GM12892 (cell line): ENCODE measurements around the gene SPECC1.
"Not testable (repeated sequence)": the region's sequence is repeated elsewhere in the genome, so short reads cannot be mapped to it uniquely, and the experiment has no call there.

Source experiments
- DNase-seq: peaks from one replicate; pipeline ENCODE4 v3.0.0; 2011; ENCODE audit not compliant: insufficient read length
- FAIRE-seq: peaks from 2 replicates; lab custom pipeline; 2011; peaks lifted over from hg19 to GRCh38; lab: Jason Lieb, UNC
- POLR2A ChIP-seq: IDR thresholded peaks from 2 replicates; pipeline ENCODE4 v1.6.1; 2011; ENCODE audit warnings: low read depth, low read length, control low read depth
- POLR2AphosphoS5 ChIP-seq: IDR thresholded peaks from 2 replicates; pipeline ENCODE4 v1.6.1; 2011; ENCODE audit warnings: low read depth, low read length, control low read depth
- TAF1 ChIP-seq: IDR thresholded peaks from 2 replicates; pipeline ENCODE4 v1.6.1; 2011; ENCODE audit warnings: low read depth, mild to moderate bottlenecking, control low read depth, low read length, borderline replicate concordance

SPECC1 gene

DNA sequence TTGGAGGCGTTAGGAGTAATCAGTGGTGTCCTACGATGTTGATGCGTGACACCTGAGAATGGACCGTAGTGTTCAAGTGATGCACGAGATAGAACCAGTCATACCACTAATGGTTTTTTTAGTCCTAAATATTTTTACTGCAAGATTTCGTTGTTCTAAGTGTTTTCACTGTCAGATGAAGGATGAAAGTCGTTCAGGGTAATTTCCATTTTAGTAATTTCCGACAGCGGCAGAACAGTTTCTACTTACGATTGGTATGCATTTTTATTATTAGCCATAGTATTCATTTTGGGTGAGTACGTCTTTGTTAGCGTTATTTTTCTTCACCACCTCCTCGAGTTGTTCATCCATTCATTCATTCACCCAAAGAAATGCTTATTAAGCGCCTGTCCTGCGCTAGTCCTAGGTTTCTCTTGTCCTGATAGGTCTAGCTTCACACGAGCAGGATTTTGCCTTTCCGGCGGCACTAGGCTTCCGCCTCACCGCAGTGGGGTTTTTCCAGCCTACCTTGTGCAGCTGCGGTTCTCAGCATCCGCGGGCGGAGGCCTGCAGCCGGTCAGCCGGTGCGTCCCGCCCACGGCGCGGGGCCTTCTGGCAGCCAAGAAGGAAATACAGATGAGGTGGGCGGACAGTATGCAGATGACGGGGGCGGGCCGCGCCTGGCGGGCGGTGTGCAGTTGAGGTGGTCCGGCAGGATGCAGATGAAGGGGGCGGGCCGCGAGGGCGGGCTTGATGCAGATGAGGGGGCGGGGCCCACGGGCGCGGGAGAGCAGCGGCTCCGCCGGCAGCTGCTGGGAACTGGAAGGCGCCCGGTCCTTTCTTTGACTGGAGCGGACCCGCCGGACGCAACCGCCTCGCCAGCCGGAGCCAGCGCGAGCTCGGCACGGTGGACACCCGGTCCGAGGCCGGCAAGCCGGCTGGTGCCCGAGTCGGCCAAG, 146.4 kb downstream of the SPECC1 start:
- DNase-seq = peak; percentile 87
- TF ChIP-seq TAF1 (0 out of 2 replicates have a peak, but pooled peaks have one; percentile 28), POLR2AphosphoS5 (no peak), POLR2A (peak; percentile 65; the same call in 1 of the 2 replicates)
- peak; percentile 100 for FAIRE-seq

DNA sequence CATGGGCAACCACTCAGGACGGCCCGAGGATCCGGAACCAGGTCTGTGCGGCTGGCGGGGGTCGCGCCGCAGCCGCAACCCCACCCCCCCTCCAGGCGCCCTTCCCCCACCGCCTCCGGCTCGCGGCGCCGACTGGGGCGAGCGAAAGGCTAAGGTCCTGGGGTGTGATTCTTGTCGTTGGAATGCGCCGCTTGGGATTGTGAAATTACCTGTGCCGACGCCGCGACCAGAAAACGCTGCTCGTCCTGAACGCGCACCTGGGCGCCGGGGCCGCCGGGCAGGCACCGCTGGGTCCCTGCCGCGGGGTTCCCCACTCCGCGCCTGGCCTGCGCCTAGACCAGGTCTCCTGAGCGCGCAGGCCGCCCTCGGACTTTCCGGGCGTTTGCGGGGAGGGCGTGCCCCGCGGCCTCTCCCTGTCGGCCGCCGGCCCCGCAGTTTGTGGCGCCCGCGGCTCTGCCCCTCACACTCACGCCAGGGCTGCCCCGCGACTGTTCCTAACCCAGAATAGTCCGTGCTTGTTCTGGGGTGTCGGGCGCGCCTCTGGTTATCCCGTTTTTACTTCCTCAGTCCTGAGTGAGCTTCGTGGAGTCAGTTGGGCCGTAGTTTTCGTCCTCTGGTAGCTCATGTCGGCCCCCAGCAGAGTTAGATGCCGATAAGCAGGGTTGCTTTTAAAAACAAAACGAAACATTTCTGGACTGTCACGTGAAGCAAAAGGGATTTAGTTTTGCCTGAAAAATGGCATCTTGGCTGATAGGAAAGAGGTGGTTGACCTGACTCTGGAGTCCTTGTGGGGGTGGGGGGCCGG, 147.2 kb downstream of the SPECC1 start:
- TF ChIP-seq TAF1 (no peak), POLR2AphosphoS5 (no peak), POLR2A (0 out of 2 replicates have a peak, but pooled peaks have one; percentile 22)
- peak; percentile 42 for DNase-seq
- peak; percentile 5 for FAIRE-seq

DNA sequence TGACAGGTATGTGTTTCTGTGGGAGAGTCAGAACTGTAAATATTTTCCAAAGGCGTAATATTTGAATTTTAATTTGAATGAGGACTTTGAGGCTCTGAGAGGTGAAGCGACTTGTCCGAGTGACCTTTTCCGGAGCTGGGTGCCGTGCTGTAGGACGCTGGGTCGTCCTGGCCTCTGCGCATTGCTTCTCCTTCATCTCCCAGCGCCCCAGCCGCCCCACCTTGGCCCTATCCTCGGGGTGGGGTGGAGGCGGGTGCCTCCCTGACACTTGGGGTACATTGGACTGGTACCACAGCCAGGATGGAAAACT, 147.8 kb downstream of the SPECC1 start:
- DNase-seq = no peak
- no peak for FAIRE-seq
- no peak for TF ChIP-seq POLR2A
- no peak for TF ChIP-seq POLR2AphosphoS5
- no peak for TF ChIP-seq TAF1

DNA sequence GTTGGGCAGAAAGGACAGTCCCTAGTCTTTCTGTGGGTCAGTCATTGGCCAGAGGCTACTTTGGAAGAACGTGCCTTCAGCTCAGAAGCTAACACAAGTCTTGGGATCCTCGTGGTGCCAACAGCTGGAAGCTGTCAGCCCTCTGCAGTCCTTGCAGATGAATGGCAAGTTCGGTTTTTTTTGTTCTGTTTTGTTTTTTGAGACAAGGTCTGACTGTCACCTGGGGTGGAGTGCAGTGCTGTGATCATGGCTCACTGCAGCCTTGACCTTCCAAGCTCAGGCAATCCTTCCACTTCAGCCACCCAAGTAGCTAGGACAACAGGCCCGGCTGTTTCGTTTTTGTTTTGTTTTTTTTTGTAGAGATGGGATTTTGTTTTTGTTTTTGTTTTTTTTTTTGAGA, 149.4 kb downstream of the SPECC1 start:
- no peak for TF ChIP-seq POLR2AphosphoS5
- TF ChIP-seq POLR2A = no peak
- TF ChIP-seq TAF1 = no peak
- FAIRE-seq (no peak), DNase-seq (no peak)

DNA sequence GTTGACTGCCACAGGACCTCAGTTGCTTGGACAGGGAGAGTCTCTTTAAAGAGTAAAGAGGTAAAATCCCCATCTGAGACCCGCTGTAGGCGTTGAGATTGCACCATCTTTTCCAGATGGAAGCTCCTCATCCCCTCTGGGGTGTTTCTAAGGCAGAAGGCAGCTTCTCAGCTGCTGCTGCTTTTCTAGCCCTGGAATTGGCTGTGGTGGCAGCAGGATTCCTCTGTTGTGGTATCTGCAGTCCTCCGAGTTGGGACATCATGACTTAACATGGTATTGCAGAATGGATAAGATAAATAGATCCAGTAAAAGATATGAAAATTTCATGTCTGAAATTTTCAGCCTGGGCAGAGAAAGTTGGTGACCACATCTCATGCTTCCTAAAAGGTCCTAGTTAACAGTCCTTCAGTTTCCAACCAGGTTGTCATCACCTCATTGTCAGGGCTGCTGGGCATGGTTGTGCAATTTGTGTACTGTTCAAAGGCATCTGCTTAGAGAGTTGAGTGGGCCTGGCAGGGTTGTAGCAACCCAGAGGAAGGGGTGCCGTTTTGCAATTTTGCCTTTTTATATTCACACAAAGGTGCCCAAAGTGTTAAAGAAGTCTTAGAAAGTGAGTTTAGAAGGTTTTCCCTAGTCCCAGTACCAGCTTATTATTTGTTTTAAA, 150.4 kb downstream of the SPECC1 start:
- TF ChIP-seq POLR2A (no peak), POLR2AphosphoS5 (no peak), TAF1 (no peak)
- FAIRE-seq (no peak), DNase-seq (no peak)

DNA sequence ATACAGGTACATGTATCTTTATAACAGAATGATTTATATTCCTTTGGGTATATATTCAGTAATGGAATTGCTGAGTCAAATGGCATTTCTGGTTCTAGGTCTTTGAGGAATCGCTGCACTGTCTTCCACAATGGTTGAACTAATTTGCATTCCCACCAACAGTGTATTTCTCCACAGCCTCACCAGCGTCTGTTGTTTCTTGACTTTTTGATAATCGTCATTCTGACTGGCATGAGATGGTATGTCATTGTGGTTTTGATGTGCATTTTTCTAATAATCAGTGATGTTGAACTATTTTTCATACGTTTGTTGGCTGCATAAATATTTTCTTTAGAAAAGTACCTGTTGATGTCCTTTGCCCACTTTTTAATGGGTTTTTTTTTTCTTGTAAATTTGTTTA, 156.4 kb downstream of the SPECC1 start:
- not testable (repeated sequence) for DNase-seq, FAIRE-seq

DNA sequence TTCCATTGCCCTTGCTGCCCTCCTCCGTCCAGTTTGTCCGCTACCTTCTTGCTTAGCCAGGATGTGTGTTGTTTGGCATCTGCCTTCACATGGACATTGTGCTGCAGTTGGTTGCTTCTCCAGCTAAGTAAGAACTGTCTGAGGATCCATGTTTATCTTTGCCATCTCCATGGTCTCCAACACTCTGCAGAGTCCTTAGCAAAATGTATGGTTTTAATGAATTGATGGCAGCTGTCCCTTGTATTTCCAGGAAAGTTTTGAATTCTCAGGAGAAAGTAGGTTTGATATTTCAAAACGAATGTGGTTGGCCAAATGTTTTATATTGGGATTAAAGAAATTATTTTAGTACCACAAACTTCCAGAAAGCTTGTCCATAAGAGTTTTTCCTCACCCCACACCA, 160.9 kb downstream of the SPECC1 start:
- DNase-seq = no peak
- TF ChIP-seq TAF1 = no peak
- no peak for TF ChIP-seq POLR2AphosphoS5
- TF ChIP-seq POLR2A = no peak
- FAIRE-seq = peak; percentile 5

DNA sequence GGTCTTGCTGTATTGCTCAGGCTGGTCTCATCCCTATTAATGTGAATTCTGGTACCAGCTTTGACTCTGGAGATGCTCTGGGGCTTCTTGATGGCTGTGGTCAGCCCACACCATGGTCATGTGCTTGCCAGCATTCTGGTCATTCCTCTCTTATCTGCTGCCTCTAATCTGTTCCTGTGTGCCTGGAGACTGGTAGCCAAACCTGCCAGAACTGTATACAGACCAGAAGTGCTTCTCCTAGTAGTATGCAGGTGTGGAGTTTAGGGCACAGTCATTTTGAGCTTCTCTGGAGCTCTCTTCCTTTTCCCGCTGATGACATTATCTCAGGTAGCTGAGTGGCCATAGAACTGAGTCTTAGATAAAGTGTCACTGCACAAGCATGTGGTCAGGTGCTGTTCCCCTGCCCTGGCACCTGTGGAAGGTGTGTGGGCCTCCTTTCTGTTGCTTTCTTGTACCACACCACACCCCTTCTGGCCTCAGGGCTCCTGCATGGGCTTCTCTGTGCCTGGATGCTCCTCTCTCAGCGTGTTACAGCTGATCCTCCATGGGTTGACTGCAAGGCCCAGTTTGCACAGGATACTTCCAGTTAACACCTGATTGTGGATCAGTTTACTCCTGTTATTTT, 162.7 kb downstream of the SPECC1 start:
- no peak for FAIRE-seq
- no peak for DNase-seq
- TF ChIP-seq TAF1 (no peak), POLR2A (no peak), POLR2AphosphoS5 (no peak)

DNA sequence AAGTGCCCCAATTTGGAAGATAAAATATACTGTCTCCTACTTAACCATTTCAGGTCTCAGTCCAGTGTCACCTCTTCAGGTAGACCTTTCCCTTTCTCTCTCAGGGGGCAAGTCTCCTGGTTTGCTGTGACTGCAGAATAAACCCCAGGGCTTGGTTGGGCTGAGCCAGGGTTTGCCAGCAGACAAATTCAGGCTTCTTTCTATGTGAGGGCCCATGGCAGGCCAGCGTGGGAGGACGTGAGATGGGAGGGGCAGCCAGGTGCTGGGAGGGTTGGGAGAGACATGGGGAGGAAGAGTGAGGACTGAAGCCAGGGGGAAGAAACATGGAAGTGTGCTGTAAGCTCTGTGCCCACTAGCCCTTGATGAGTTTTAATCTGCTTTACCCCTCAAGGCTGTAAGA, 163.2 kb downstream of the SPECC1 start:
- TF ChIP-seq TAF1 (no peak), POLR2A (no peak), POLR2AphosphoS5 (no peak)
- FAIRE-seq (no peak), DNase-seq (no peak)

DNA sequence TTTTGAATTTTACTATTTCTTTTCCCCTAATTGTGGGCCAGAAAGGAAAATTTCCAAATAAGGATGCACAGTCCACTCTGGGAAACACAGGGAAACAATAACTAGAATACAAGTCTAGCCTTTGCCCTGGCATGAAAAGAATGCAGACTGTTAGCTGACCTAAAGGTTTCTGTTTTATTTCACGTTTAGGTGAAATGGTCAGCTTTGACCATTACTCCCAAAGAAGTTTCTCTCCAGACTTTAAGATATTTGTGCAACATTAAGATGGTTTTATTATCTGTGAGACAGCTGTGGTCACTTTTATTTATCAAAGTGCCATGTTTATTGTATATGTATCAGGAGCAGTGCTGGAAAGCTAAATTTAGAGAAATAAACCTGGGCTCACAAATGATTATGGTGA, 163.9 kb downstream of the SPECC1 start:
- DNase-seq = no peak
- TF ChIP-seq POLR2A (no peak), TAF1 (no peak), POLR2AphosphoS5 (no peak)
- no peak for FAIRE-seq

DNA sequence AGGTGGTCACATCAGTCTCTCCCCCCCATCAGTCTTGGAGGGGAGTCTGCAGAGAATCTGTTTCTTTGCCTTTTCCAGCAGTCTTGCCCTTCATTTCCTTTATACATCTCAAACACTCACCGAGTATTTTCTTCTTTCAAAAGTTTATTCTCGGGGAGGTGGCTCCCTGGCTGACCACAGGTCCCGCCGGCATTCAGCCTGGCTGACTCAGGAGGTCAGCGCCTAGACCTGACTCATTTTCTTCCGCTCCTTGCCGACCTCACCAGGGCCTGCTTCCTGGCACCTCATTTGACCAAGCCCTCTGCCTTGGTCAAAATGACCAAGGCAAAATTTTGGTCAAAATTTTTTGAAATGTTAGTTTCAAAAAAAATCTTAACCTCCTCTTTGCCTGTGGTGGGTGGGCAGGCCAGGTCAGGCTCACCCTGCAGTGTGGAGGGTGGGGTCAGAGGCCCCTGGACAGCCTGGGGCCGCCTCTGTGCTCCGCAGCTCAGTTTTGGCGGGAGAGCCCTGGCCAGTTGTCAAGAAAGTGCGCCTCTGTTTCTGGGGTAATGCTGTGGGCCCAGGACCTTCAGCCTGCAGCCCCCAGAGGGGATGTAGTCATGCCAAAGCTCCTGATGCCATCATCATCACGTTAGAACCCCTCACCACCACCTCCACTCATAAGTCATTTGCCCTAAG, 165.6 kb downstream of the SPECC1 start:
- no peak for FAIRE-seq
- TF ChIP-seq POLR2AphosphoS5 (no peak), POLR2A (no peak), TAF1 (no peak)
- DNase-seq = no peak
